LNCaP clone FGC (cell line): ENCODE results near the gene KIF19.

Experiments
- DNase-seq: peaks from one replicate; pipeline ENCODE4 v3.0.0-alpha.2; 2011; ENCODE audit warnings: low read depth
- H3K4me3 ChIP-seq: 2 replicates; pipeline ENCODE4 v1.5.1; 2011; ENCODE audit warnings: mild to moderate bottlenecking, low read depth, low read length, control low read depth
- CTCF ChIP-seq: IDR thresholded peaks from 2 replicates; pipeline ENCODE4 v1.5.1; 2012; ENCODE audit warnings: mild to moderate bottlenecking; ENCODE audit not compliant: control insufficient read depth, insufficient read depth; ENCODE audit errors: extremely low read depth

The KIF19 gene

DNA sequence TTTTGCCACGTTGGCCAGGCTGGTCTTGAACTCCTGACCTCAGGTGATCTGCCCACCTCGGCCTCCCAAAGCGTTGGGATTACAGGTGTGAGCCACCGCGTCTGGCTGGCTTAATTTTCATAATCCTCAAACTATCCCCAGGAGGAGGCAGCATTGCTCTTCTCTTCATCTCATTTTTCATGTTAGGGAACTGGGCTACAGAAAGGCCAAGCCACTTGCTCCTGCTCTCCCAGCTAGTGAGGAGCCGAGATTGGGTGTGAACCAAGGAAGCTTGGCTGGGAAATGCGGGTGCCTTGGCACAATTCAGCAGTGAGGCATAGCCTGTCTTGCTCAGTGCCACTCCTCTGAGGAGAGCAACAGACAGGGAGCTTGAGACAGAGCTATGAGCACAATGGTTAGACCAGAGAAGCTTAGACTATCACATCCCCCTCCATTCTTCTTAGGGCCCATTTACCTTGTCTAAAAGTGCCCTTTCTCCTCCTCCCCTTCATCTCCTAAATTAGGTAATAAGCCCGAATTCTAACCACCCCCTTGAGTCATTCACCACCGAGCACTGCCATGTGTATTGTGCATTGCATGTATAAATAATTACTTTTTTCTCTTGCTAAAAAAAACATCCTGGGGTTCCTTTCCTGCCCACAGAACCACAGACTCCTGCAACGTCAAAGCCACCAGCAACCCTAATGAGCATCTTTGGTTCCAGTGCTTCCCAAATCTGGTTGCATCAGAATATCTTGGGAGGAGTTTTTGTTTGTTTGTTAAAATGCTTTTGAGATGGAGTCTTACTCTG lies 20.0 kb upstream of the KIF19 start:
- no peak overlapping the region for H3K4me3 ChIP-seq
- DNase-seq, result no peak
- no peak for TF ChIP-seq CTCF

DNA sequence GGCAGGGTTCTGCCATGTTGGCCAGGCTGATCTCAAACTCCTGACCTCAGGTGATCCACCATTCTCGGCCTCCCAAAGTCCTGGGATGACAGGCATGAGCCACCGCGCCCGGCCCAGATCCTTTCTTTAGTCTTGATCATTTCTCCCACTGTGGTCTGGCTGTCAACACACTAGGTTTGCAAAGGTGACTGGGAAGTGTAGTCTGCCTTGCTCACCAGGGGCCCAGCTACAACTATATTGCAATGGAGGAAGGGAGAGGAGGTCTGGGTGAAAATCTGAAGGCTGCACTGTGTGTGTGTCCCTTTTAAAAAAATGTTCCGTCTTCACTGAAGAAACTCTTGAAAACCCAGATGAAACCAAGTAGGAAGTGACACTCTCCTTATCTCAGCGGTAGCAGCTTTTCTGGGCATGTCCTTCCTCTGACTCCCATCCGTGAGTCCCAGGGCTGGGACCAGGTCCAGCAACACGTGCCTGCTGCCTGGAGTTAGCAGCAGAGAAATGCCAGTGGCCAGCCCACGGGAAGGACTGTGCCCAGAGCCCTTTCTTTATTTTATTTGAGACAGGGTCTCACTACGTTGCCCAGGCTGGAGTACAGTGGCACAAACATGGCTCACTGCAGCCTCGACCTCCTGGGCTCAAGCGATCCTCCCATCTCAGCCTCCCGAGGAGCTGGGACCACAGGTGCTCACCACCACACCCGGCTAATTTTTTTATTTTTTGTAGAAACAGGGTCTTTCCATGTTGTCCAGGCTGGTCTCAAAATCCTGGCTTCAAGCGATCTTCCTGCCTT lies 17.8 kb upstream of the KIF19 start:
- no peak for DNase-seq

GRCh38 chr17:74309902-74310301 lies 16.1 kb upstream of the KIF19 start:
- TF ChIP-seq CTCF, result no peak
- no peak overlapping the region for H3K4me3 ChIP-seq
- no peak for DNase-seq

More for the DNA sequence above, 17.8 kb upstream of the KIF19 start:
- TF ChIP-seq CTCF, result no peak
- no peak overlapping the region for H3K4me3 ChIP-seq

DNA sequence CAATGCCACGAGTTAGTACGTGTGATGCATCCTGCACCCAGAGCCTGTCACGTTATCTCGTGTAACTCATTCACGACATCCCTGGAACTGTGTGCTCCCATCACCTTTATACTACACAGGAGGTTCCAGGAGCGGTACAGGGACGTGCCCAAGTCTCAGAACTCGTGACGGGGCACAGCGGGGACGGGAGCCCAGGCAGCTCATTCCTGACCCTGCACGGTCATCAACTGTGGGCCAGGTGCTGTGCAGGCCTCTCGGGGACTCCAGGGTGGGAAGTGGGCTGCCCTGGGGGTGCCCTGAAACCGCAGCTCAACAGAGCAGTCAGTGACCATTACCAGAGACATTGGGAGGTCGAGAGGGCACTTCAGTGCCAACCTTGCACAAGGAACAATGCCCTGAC lies 11.1 kb upstream of the KIF19 start:
- no peak for DNase-seq
- no peak for TF ChIP-seq CTCF
- no peak overlapping the region for H3K4me3 ChIP-seq

DNA sequence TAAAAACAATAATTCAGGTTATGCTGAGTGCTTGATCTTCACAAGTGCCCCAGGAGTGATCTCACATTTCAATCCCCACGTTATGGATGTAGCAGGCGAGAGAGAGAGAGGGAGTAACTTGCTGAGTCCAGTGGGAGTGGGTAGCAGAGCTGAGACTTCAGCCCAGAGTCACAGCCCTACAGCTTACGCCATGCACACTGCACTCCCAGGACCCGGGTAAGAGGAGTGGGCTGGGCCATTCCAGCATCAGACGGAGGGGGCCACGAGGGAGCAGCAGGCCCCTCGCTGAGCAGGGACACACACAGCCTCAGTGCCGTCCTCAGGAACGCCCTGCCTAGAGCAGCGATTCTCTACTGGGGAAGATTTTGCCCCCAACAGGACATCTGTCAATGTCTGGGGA lies 9.8 kb upstream of the KIF19 start:
- no peak overlapping the region for H3K4me3 ChIP-seq
- no peak for DNase-seq
- no peak for TF ChIP-seq CTCF

DNA sequence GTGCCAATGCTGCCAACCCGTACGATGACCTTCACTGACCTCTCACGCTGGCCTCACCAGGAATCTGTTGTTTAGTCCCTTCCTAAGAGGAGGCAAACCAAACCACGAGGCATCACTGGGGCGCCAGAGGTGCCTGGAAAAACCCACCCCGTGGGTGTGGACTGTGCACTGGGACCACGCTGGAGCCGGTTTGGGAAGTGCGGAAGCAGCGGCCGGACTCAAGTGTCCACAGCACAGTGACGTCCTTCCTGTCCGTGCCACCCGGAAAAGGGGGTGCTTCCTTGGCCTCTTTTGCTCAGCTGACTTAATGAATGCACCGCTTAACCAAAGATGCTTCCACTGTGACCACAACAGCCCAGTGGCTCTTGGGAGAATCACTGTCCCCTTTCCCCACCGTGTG lies 9.0 kb upstream of the KIF19 start:
- DNase-seq, result no peak
- no peak overlapping the region for H3K4me3 ChIP-seq
- no peak for TF ChIP-seq CTCF
